SK-N-SH (cell line): ENCODE results near the gene INSRR.

Source experiments
- CTCF ChIP-seq: fragments of 200-600 bp; sonication (generic); IDR thresholded peaks from 2 replicates; pipeline ENCODE4 v1.6.1; 2017; ENCODE audit warnings: antibody characterized with exemption, mild to moderate bottlenecking, moderate library complexity
- EZH2phosphoT487 ChIP-seq: fragments of 200-600 bp; sonication (generic); IDR thresholded peaks from 2 replicates; pipeline ENCODE4 v1.6.1; 2017; ENCODE audit warnings: low read depth, mixed run types, mild to moderate bottlenecking, antibody characterized with exemption, moderate library complexity, borderline replicate concordance
- FOXM1 ChIP-seq: IDR thresholded peaks from 2 replicates; pipeline ENCODE4 v1.4.0; 2012; ENCODE audit warnings: low read depth, mild to moderate bottlenecking
- NFIC ChIP-seq: IDR thresholded peaks from 2 replicates; pipeline ENCODE4 v1.4.0; 2012; ENCODE audit warnings: borderline replicate concordance
- POLR2AphosphoS5 ChIP-seq: IDR thresholded peaks from 2 replicates; pipeline ENCODE4 v1.6.1; 2012; ENCODE audit warnings: low read depth, low read length
- RAD21 ChIP-seq: IDR thresholded peaks from 2 replicates; pipeline ENCODE4 v1.6.1; 2012; ENCODE audit warnings: mild to moderate bottlenecking, low read length
- RXRA ChIP-seq: IDR thresholded peaks from 2 replicates; pipeline ENCODE4 v1.4.0; 2012; ENCODE audit warnings: low read depth, mild to moderate bottlenecking, borderline replicate concordance
- TAF1 ChIP-seq: IDR thresholded peaks from 2 replicates; pipeline ENCODE4 v1.6.1; 2012; ENCODE audit warnings: low read depth, mild to moderate bottlenecking, low read length, moderate library complexity, borderline replicate concordance
- TEAD4 ChIP-seq: IDR thresholded peaks from 2 replicates; pipeline ENCODE4 v1.4.0; 2012; ENCODE audit warnings: mild to moderate bottlenecking, borderline replicate concordance; ENCODE audit not compliant: insufficient read depth
- TF ChIP-seq, protein P1 (sequence below): IDR thresholded peaks from 2 replicates; pipeline ENCODE4 v1.4.0; 2012; ENCODE audit warnings: low read depth, borderline replicate concordance

- TF ChIP-seq POLR2AphosphoS5, result no peak
- TF ChIP-seq RAD21, result no peak
- TF ChIP-seq CTCF, result no peak
- no peak for TF ChIP-seq TAF1
- TF ChIP-seq, protein P1, sequence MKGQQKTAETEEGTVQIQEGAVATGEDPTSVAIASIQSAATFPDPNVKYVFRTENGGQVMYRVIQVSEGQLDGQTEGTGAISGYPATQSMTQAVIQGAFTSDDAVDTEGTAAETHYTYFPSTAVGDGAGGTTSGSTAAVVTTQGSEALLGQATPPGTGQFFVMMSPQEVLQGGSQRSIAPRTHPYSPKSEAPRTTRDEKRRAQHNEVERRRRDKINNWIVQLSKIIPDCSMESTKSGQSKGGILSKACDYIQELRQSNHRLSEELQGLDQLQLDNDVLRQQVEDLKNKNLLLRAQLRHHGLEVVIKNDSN, result no peak
- TF ChIP-seq RXRA, result no peak
- no peak for TF ChIP-seq EZH2phosphoT487
- TF ChIP-seq FOXM1, result no peak
- no peak for TF ChIP-seq TEAD4
- no peak for TF ChIP-seq NFIC
Measured at GRCh38 chr1:156845953-156846545, 12.9 kb downstream of the INSRR start.
